ENCODE data around the gene GABRB1.

Gene GABRB1

GRCh38 chr4:47040828-47041227 is 9.5 kb downstream of the GABRB1 start:
- no peaks in the 10 kb centered on the region for H3K4me1 ChIP-seq (ENCODE audit: insufficient read depth, low read length)
- no peak for ATAC-seq (ENCODE audit: insufficient read depth, low read depth)

DNA sequence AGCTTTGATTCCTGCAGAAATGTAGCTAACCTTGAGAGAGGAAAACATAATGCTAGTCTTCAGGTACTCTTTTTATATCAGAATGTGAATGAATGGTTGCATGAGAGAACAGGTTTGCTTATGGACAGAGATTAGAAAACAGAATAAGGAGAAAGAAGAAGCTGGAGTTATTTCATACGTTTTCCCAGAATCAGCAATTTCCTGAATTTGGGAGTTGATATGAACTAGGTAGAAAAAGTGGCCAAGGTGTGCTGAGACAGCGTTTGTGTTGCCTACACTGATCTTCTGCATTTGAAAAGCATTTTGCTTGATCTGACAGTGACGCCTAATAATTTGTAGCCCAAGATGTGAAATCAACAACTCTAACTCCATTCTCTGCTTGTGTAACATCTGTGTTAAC is 12.5 kb downstream of the GABRB1 start:
- ATAC-seq (ENCODE audit: insufficient read depth, low read depth) (no peak), DNase-seq (no peak)
- no peak overlapping the region for H3K9ac ChIP-seq (ENCODE audit: low read depth, low read length)
- H3K27ac ChIP-seq (ENCODE audit: low read length): no peak overlapping the region
- H3K4me2 ChIP-seq (ENCODE audit: insufficient read depth, low read length): no peak overlapping the region
- no peak overlapping the region for H3K4me3 ChIP-seq (ENCODE audit: low read depth in 1 of 2, low read length in 2 of 2)
- H3K79me2 ChIP-seq (ENCODE audit: insufficient read depth, low read length): no peaks in the 10 kb centered on the region
- no peaks in the 10 kb centered on the region for H3K36me3 ChIP-seq (ENCODE audit: insufficient read depth, low read length)
- no peak overlapping the region for H2AFZ ChIP-seq (ENCODE audit: low read depth, low read length)
- no peaks in the 10 kb centered on the region for H3K9me3 ChIP-seq (ENCODE audit: insufficient read depth, low read length, severe bottlenecking)
- no peaks in the 10 kb centered on the region for H4K20me1 ChIP-seq (ENCODE audit: insufficient read depth, low read length)
- no peaks in the 10 kb centered on the region for H3K27me3 ChIP-seq (ENCODE audit: insufficient read depth, low read length, poor library complexity)
- TF ChIP-seq CTCF (IDR thresholded peaks at IDR 0.05; ENCODE audit: borderline replicate concordance, extremely low read depth, low read length, poor library complexity, severe bottlenecking) (no peak), EZH2 (IDR thresholded peaks at IDR 0.05; ENCODE audit: borderline replicate concordance, low read depth, low read length, severe bottlenecking) (no peak)
- no peaks in the 10 kb centered on the region for H3K4me1 ChIP-seq (ENCODE audit: insufficient read depth, low read length)

More at GRCh38 chr4:47040828-47041227, 9.5 kb downstream of the GABRB1 start:
- H3K4me2 ChIP-seq (ENCODE audit: insufficient read depth, low read length): no peak overlapping the region
- no peak overlapping the region for H3K9ac ChIP-seq (ENCODE audit: low read depth, low read length)
- H3K27ac ChIP-seq (ENCODE audit: low read length): no peak overlapping the region
- no peaks in the 10 kb centered on the region for H3K36me3 ChIP-seq (ENCODE audit: insufficient read depth, low read length)
- H3K79me2 ChIP-seq (ENCODE audit: insufficient read depth, low read length): no peaks in the 10 kb centered on the region
- no peak for TF ChIP-seq CTCF (IDR thresholded peaks at IDR 0.05; ENCODE audit: borderline replicate concordance, extremely low read depth, low read length, poor library complexity, severe bottlenecking)
- TF ChIP-seq EZH2 (IDR thresholded peaks at IDR 0.05; ENCODE audit: borderline replicate concordance, low read depth, low read length, severe bottlenecking): no peak
- no peaks in the 10 kb centered on the region for H4K20me1 ChIP-seq (ENCODE audit: insufficient read depth, low read length)
- DNase-seq: no peak
- H3K4me3 ChIP-seq (ENCODE audit: low read depth in 1 of 2, low read length in 2 of 2): no peak overlapping the region
- H2AFZ ChIP-seq (ENCODE audit: low read depth, low read length): no peak overlapping the region
- H3K27me3 ChIP-seq (ENCODE audit: insufficient read depth, low read length, poor library complexity): no peaks in the 10 kb centered on the region
- H3K9me3 ChIP-seq (ENCODE audit: insufficient read depth, low read length, severe bottlenecking): no peaks in the 10 kb centered on the region

DNA sequence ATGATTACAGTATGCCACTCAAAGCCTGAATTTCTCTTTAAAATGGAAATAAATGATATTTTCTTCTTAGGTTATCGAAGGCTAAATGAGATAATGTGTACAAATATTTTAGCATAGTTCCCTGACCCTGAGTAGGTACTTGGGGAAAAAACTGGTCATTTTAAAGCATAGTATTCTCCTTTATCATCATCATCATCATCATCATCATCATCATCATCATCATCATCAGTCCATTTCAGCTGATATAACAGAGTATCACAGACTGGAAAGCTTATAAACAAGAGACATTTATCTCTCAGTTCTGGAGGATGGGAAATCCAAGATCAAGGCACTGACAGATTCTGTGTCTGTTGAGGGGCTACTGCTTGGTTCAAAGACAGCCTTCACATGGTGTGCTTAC is 13.9 kb downstream of the GABRB1 start:
- Histone ChIP-seq H3K27me3 (ENCODE audit: insufficient read depth, low read length, poor library complexity) (no peaks in the 10 kb centered on the region), H3K36me3 (ENCODE audit: insufficient read depth, low read length) (no peaks in the 10 kb centered on the region), H2AFZ (ENCODE audit: low read depth, low read length) (no peak overlapping the region), H3K27ac (ENCODE audit: low read length) (no peak overlapping the region), H3K79me2 (ENCODE audit: insufficient read depth, low read length) (no peaks in the 10 kb centered on the region), H4K20me1 (ENCODE audit: insufficient read depth, low read length) (no peaks in the 10 kb centered on the region), H3K9ac (ENCODE audit: low read depth, low read length) (no peak overlapping the region), H3K9me3 (ENCODE audit: insufficient read depth, low read length, severe bottlenecking) (no peaks in the 10 kb centered on the region), H3K4me1 (ENCODE audit: insufficient read depth, low read length) (no peaks in the 10 kb centered on the region), H3K4me3 (ENCODE audit: low read depth in 1 of 2, low read length in 2 of 2) (no peak overlapping the region), H3K4me2 (ENCODE audit: insufficient read depth, low read length) (no peak overlapping the region)
- no peak for TF ChIP-seq EZH2 (IDR thresholded peaks at IDR 0.05; ENCODE audit: borderline replicate concordance, low read depth, low read length, severe bottlenecking)
- no peak for TF ChIP-seq CTCF (IDR thresholded peaks at IDR 0.05; ENCODE audit: borderline replicate concordance, extremely low read depth, low read length, poor library complexity, severe bottlenecking)
- no peak for ATAC-seq (ENCODE audit: insufficient read depth, low read depth)
- DNase-seq: no peak

- DNase-seq (no peak), ATAC-seq (ENCODE audit: insufficient read depth, low read depth) (no peak)
- H3K4me2 ChIP-seq (ENCODE audit: insufficient read depth, low read length): no peak overlapping the region
- H4K20me1 ChIP-seq (ENCODE audit: insufficient read depth, low read length): no peaks in the 10 kb centered on the region
- no peak overlapping the region for H3K4me3 ChIP-seq (ENCODE audit: low read depth in 1 of 2, low read length in 2 of 2)
- H2AFZ ChIP-seq (ENCODE audit: low read depth, low read length): no peak overlapping the region
- H3K36me3 ChIP-seq (ENCODE audit: insufficient read depth, low read length): no peaks in the 10 kb centered on the region
- H3K27ac ChIP-seq (ENCODE audit: low read length): no peak overlapping the region
- no peaks in the 10 kb centered on the region for H3K27me3 ChIP-seq (ENCODE audit: insufficient read depth, low read length, poor library complexity)
- no peak overlapping the region for H3K9ac ChIP-seq (ENCODE audit: low read depth, low read length)
- H3K4me1 ChIP-seq (ENCODE audit: insufficient read depth, low read length): no peaks in the 10 kb centered on the region
- TF ChIP-seq EZH2 (IDR thresholded peaks at IDR 0.05; ENCODE audit: borderline replicate concordance, low read depth, low read length, severe bottlenecking): no peak
- TF ChIP-seq CTCF (IDR thresholded peaks at IDR 0.05; ENCODE audit: borderline replicate concordance, extremely low read depth, low read length, poor library complexity, severe bottlenecking): no peak
- H3K9me3 ChIP-seq (ENCODE audit: insufficient read depth, low read length, severe bottlenecking): no peaks in the 10 kb centered on the region
- H3K79me2 ChIP-seq (ENCODE audit: insufficient read depth, low read length): no peaks in the 10 kb centered on the region
Observed at GRCh38 chr4:47049347-47049746, 18.0 kb downstream of the GABRB1 start.

Data from DND-41 (cell line).